Activated CD4-positive, alpha-beta T cell treated with anti-CD3 and anti-CD28 coated beads for 36 hours (primary cell): ENCODE measurements around the gene IFNAR2. TPM values are rescaled to one million over a fixed set of nuclear protein-coding genes. Genes with fewer than 3 reads are reported as not detected.
"Not testable (repeated sequence)": the region's sequence is repeated elsewhere in the genome, so short reads cannot be mapped to it uniquely, and the experiment has no call there.

ENCODE experiments used
- ATAC-seq: fragments of 200-7000 bp; cut with Tn5 transposase; one replicate; pipeline ENCODE4 v1.10.0; 2021; ENCODE audit warnings: mild to moderate bottlenecking, moderate library complexity
- CTCF ChIA-PET: fragments of 350-600 bp; sonication (Branson Sonifier 250); formaldehyde crosslinking; loops from one replicate; lab custom pipeline; 2021; ENCODE audit warnings: antibody characterized with exemption; lab: Charles Lee
- POLR2A ChIA-PET: fragments of 350-600 bp; sonication (Branson Sonifier 250); formaldehyde crosslinking; loops from one replicate; lab custom pipeline; 2021; ENCODE audit warnings: antibody characterized with exemption, inconsistent platforms; lab: Charles Lee
- DNase-seq: peaks from one replicate; pipeline ENCODE4 v3.0.0-alpha.2; 2020
- H3K27ac Mint-ChIP-seq: one replicate; pipeline ENCODE4 v1.8.0; 2021; ENCODE audit warnings: mixed read lengths
- H3K27me3 Mint-ChIP-seq: one replicate; pipeline ENCODE4 v1.8.0; 2021; ENCODE audit warnings: mixed read lengths
- H3K36me3 Mint-ChIP-seq: one replicate; pipeline ENCODE4 v1.8.0; 2021; ENCODE audit warnings: low read depth, mixed read lengths
- H3K4me1 Mint-ChIP-seq: one replicate; pipeline ENCODE4 v1.8.0; 2021; ENCODE audit warnings: mixed read lengths
- H3K4me3 Mint-ChIP-seq: one replicate; pipeline ENCODE4 v1.8.0; 2021; ENCODE audit warnings: mild to moderate bottlenecking, moderate library complexity, mixed read lengths
- H3K9me3 Mint-ChIP-seq: one replicate; pipeline ENCODE4 v1.8.0; 2021; ENCODE audit warnings: low read depth, mixed read lengths
- intact Hi-C, 2 experiments: fragments of 100-400 bp; cut with DNase I in 1 of 2; cut with micrococcal nuclease in 1 of 2; formaldehyde crosslinking; loops; one replicate each; pipeline versions ENCODE4 v1.14.2 to v1.15.1; 2022 to 2024; cut with DNase I, micrococcal nuclease
- total RNA-seq, 2 experiments: library from RNA; stranded (reverse); gene quantifications; one replicate each; pipeline ENCODE4 v1.2.3, GENCODE V29; 2021

The IFNAR2 gene
- total RNA-seq, 2 experiments from 2014 or later: 26.6 to 29.8 TPM

DNA sequence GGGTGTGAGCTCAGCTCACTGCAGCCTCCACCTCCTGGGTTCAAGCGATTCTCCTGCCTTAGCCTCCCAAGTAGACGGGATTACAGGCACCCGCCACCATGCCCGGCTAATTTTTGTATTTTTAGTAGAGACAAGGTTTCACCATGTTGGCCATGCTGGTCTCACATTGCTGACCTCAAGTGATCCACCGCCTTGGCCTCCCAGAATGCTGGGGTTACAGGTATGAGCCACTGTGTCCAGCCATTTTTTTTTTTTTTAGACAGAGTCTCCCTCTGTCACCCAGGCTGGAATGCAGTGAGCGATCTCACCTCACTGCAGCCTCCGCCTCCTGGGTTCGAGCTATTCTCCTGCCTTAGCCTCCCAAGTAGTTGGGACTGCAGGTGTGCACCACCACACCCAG is 13.1 kb downstream of the IFNAR2 start:
- CTCF ChIA-PET: interaction anchor here (0.7 to 1.3 kb wide), 2 partner anchors 13 to 204 kb away, joined by 3 read pairs; partner anchors contain the start of gene IFNAR2
- DNase-seq, H3K9me3 Mint-ChIP-seq, POLR2A ChIA-PET, H3K4me3 Mint-ChIP-seq, ATAC-seq, H3K27me3 Mint-ChIP-seq: not testable (repeated sequence)
- peaks cover 52% of the 10 kb centered on the region for H3K36me3 Mint-ChIP-seq
- peak overlapping the region; percentile 10 for H3K27ac Mint-ChIP-seq
- peaks cover 88% of the 10 kb centered on the region for H3K4me1 Mint-ChIP-seq
- intact Hi-C loops: loop anchor here in 1 of 2 experiments (5.0 kb wide), 1 partner anchor 36 kb away; no protein-coding TSS in a partner anchor

DNA sequence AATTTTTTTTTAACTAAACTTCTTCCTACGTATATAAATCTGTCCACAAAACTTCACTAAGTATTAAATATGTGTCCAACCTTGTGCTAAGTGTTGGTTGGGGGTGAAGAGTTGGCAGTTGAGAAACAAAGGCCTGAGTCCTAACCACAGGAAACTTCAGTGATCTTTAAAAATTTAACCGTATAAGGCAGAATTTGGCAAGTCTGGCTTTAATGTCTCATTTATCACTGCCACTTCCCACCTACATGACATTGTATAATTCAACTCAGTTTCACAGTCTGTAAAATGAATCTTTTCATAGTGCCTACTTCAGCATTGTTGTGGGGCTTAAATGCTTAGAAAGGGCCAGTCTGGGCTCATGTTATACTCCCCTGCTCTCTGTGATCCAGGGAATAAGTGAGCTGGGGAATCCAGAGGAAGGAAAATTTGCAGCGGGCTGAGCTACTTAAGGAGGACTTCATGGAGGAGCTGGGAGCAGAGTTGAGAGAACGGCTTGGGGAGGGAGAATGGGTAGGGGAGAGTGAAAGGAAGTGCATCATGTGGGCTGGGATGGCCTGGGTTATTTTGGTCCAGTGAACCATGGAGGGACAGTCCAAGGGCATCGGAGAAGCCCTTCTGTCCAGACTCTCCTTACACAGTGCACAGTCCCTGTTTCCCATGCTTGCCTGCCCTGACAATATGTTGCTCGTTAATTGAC is 14.5 kb downstream of the IFNAR2 start:
- H3K4me3 Mint-ChIP-seq: peak overlapping the region; percentile 37
- H3K4me1 Mint-ChIP-seq: peaks cover 87% of the 10 kb centered on the region
- ATAC-seq (peak; percentile 63), DNase-seq (no peak)
- CTCF ChIA-PET: interaction anchor here (0.6 to 1.3 kb wide), 4 partner anchors 12 to 202 kb away, joined by 3 to 5 read pairs (median 4); partner anchors contain the start of gene IFNAR2
- H3K36me3 Mint-ChIP-seq: peaks cover 63% of the 10 kb centered on the region
- H3K27me3 Mint-ChIP-seq: no peaks in the 10 kb centered on the region
- no peaks in the 10 kb centered on the region for H3K9me3 Mint-ChIP-seq
- POLR2A ChIA-PET: interaction anchor here (0.5 to 0.7 kb wide), 3 partner anchors 21 to 365 kb away, joined by 3 to 6 read pairs (median 5); no protein-coding TSS in a partner anchor
- H3K27ac Mint-ChIP-seq: peak overlapping the region; percentile 89
- intact Hi-C loops: loop anchor here (1.0 to 5.0 kb wide), 3 partner anchors 12 to 37 kb away; no protein-coding TSS in a partner anchor

DNA sequence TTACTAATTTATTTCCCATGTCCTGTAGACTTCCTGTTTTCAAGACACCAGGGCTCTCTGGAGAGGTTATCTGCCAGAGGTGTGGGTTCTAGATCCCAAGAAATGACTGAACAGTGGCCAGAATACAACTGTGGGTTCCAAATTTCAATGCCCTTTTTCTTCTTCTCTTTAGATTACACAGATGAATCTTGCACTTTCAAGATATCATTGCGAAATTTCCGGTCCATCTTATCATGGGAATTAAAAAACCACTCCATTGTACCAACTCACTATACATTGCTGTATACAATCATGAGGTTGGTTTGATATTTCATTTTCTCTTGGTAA is 15.0 kb downstream of the IFNAR2 start:
- intact Hi-C loops: loop anchor here (1.0 to 5.0 kb wide), 3 partner anchors 12 to 37 kb away; no protein-coding TSS in a partner anchor
- POLR2A ChIA-PET: no interaction called here
- Mint-ChIP-seq H3K9me3 (no peaks in the 10 kb centered on the region), H3K4me3 (no peak overlapping the region), H3K27me3 (no peaks in the 10 kb centered on the region), H3K36me3 (peaks cover 66% of the 10 kb centered on the region), H3K27ac (peak overlapping the region; percentile 89), H3K4me1 (peaks cover 87% of the 10 kb centered on the region)
- CTCF ChIA-PET: interaction anchor here (0.6 to 0.9 kb wide), 4 partner anchors 12 to 201 kb away, joined by 3 to 5 read pairs (median 4); no protein-coding TSS in a partner anchor
- ATAC-seq (peak; percentile 42), DNase-seq (no peak)

DNA sequence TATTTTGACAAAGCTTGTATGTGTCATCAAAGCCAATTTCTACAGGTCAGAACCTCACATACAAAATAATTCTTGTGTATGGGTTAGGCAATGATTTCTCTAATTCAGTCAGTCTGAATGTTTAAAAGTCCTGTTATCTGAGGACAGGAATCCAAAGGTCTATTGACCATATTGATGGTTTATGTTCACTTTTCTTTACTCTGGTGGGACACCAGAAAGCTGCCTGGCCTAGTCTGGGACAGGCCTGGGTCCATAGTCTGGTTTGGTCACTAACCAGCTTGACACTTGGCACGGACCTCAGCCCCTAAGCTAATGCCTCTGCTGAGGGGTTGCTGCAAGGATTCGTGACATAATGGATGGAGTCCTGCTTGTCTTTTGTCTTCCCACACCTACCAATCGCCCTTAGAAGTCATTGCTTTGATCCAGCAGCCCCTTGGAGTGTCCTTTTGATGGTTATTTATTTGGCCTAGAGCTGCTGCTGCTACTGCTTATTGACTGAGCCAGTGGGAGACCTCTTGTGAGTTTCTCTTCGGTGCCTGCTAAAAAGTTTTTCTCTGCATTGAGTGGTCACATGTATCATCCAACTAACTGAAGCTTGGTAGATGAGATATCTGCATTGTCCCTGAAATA is 15.7 kb downstream of the IFNAR2 start:
- ATAC-seq (no peak), DNase-seq (no peak)
- H3K27me3 Mint-ChIP-seq: no peaks in the 10 kb centered on the region
- ChIA-PET CTCF (interaction anchor here (0.7 kb wide), 1 partner anchor 27 kb away, joined by 3 read pairs; no protein-coding TSS in a partner anchor), POLR2A (interaction anchor here (0.7 kb wide), 1 partner anchor 14 kb away, joined by 3 read pairs; no protein-coding TSS in a partner anchor)
- intact Hi-C loops: loop anchor here in 1 of 2 experiments (2.0 kb wide), 1 partner anchor 13 kb away; no protein-coding TSS in a partner anchor
- H3K4me3 Mint-ChIP-seq: no peak overlapping the region
- peaks cover 72% of the 10 kb centered on the region for H3K36me3 Mint-ChIP-seq
- peaks cover 82% of the 10 kb centered on the region for H3K4me1 Mint-ChIP-seq
- no peaks in the 10 kb centered on the region for H3K9me3 Mint-ChIP-seq
- H3K27ac Mint-ChIP-seq: peak overlapping the region; percentile 89

DNA sequence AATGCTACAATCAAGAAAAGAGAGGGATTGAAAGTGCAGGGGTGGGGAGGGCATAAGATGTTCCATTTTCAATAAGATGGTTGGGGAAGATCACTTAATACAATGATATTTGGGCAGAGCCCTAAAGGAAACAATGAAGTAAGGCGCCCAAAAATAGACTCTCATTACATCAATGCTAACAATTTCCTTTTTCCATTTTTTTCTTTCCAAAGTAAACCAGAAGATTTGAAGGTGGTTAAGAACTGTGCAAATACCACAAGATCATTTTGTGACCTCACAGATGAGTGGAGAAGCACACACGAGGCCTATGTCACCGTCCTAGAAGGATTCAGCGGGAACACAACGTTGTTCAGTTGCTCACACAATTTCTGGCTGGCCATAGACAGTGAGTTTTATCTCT is 16.8 kb downstream of the IFNAR2 start:
- Mint-ChIP-seq H3K27me3 (no peaks in the 10 kb centered on the region), H3K27ac (peak overlapping the region; percentile 79), H3K9me3 (no peaks in the 10 kb centered on the region), H3K36me3 (peaks cover 81% of the 10 kb centered on the region), H3K4me1 (peaks cover 73% of the 10 kb centered on the region), H3K4me3 (peak overlapping the region; percentile 9)
- intact Hi-C loops: no loop called here
- ChIA-PET POLR2A (no interaction called here), CTCF (no interaction called here)
- ATAC-seq (no peak), DNase-seq (no peak)

DNA sequence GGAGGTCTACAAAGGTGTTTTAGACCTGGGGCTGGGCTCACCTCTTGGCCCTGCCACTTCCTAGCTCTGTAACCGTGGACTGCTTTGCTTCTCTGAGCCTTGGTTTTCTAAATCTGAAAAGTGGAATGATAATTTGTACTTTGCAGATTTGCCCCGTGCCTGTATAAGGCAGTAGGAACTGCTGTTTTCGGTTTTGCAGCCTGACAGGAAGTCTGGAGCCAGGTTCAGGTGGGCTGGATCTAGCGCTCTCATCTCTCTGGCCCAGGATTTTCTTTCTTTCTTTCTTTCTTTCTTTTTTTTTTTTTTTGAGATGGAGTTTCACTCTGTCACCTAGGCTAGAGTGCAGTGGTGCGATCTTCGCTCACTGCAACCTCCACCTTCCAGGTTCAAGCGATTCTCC is 17.2 kb downstream of the IFNAR2 start:
- H3K36me3 Mint-ChIP-seq: peaks cover 81% of the 10 kb centered on the region
- peaks cover 68% of the 10 kb centered on the region for H3K4me1 Mint-ChIP-seq
- ChIA-PET CTCF (no interaction called here), POLR2A (no interaction called here)
- DNase-seq: no peak
- H3K4me3 Mint-ChIP-seq: peak overlapping the region; percentile 9
- H3K27ac Mint-ChIP-seq: peak overlapping the region; percentile 79
- H3K9me3 Mint-ChIP-seq: no peaks in the 10 kb centered on the region
- no peaks in the 10 kb centered on the region for H3K27me3 Mint-ChIP-seq
- no peak for ATAC-seq
- intact Hi-C loops: no loop called here

DNA sequence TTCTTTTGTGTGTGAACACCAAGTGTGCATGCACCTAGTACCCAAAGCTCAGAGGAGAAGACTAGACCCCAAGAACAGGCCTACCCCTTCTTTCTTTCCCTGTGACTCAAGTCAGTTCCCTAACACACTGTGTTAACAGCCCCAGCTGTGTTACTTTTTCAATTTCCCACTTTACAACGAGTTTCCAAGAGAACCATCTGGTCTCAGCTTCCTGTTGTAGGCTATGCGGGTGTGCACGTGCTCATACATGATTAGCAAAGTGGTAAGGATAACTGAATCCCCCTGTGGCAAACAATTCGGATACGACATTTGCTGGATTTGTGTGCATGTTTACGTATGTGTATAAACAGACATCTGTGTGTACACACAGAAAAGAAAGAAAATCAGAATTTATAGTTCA is 17.9 kb downstream of the IFNAR2 start:
- DNase-seq (no peak), ATAC-seq (no peak)
- Mint-ChIP-seq H3K9me3 (no peaks in the 10 kb centered on the region), H3K27me3 (no peaks in the 10 kb centered on the region), H3K36me3 (peaks cover 83% of the 10 kb centered on the region), H3K4me1 (peaks cover 64% of the 10 kb centered on the region), H3K27ac (peak overlapping the region; percentile 72), H3K4me3 (no peak overlapping the region)
- ChIA-PET CTCF (no interaction called here), POLR2A (no interaction called here)
- intact Hi-C loops: no loop called here

DNA sequence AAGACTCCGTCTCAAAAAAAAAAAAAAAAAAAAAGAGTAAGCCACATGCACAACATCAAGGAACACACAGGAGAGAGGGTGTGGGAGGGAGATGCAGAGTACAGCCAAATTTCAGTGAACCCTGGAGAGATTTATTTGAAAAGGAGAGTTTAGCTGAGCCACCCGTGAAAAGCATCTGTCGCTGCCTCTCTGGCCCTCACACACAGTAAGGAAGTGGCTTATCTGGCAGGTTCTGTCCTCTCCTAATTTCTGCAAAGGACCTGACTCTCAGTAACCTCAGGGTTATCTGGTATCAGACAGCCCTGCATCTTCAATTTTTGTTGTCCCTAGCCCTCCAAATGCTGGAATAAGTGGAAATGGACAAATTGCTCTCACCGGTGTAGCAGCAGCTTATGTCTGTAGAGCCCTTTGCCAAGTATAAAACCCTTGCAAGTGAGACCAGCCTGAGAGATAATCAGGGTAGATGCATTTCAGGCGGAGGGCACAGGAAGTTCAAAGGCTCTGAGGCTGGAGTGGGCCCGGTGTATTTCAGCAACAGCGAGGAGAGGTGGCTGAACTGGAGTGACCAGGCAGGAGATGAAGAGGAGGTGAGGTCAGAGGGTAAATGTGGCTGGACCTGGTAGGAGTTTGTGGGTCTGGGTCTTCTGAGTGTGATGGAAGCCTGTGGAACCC is 19.7 kb downstream of the IFNAR2 start:
- H3K27me3 Mint-ChIP-seq: no peaks in the 10 kb centered on the region
- peak overlapping the region; percentile 77 for H3K27ac Mint-ChIP-seq
- ChIA-PET POLR2A (interaction anchor here (0.6 kb wide), 1 partner anchor 762 kb away, joined by 3 read pairs; no protein-coding TSS in a partner anchor), CTCF (no interaction called here)
- peaks cover 85% of the 10 kb centered on the region for H3K36me3 Mint-ChIP-seq
- H3K9me3 Mint-ChIP-seq: no peaks in the 10 kb centered on the region
- ATAC-seq (no peak), DNase-seq (no peak)
- H3K4me1 Mint-ChIP-seq: peaks cover 50% of the 10 kb centered on the region
- no peak overlapping the region for H3K4me3 Mint-ChIP-seq
- intact Hi-C loops: no loop called here

DNA sequence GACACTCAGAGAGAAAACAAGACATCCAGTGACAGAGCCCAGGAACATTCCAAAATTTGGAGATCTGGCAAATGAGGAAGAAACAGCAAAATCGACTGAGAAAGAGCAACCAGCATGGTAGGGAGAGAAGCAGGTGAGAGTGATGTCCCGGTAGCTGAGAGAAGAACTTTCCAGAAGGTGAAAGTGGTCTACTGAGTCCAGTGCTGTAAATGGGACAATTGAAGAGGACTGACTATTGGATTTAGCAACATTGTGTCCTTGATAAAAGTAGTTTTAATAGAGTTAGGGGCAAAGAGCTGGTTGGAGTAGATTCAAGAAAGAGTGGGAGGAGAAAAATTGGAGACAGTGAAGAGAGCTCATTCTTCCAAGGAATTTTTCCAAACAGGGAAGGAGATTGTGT is 21.4 kb downstream of the IFNAR2 start:
- Mint-ChIP-seq H3K4me3 (no peak overlapping the region), H3K9me3 (no peaks in the 10 kb centered on the region), H3K27me3 (no peaks in the 10 kb centered on the region), H3K36me3 (peaks cover 83% of the 10 kb centered on the region), H3K27ac (no peak overlapping the region), H3K4me1 (peaks cover 51% of the 10 kb centered on the region)
- DNase-seq: no peak
- intact Hi-C loops: no loop called here
- ChIA-PET CTCF (interaction anchor here (0.6 to 1.3 kb wide), 5 partner anchors 11 to 377 kb away, joined by 3 to 5 read pairs (median 3); partner anchors contain the start of gene IL10RB), POLR2A (no interaction called here)
- no peak for ATAC-seq

DNA sequence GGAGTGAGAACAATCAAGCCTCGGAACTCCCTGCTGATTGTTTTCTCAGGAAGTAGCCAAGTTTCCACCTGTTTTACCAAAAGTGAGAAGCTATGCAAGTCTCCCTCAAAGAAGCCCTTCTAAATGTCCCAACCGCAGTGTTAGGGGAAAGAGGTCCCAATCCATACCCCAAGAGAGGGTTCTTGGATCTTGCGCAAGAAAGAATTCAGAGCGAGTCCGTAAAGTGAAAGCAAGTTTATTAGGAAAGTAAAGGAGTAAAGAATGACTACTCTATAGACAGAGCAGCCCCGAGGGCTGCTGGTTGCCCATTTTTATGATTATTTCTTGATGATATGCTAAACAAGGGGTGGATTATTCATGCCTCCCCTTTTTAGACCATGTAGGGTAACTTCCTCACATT is 23.6 kb downstream of the IFNAR2 start:
- CTCF ChIA-PET, H3K27ac Mint-ChIP-seq, H3K4me3 Mint-ChIP-seq, H3K27me3 Mint-ChIP-seq, DNase-seq, ATAC-seq, POLR2A ChIA-PET, intact Hi-C loops, H3K9me3 Mint-ChIP-seq: not testable (repeated sequence)
- peaks cover 80% of the 10 kb centered on the region for H3K36me3 Mint-ChIP-seq
- H3K4me1 Mint-ChIP-seq: peaks cover 44% of the 10 kb centered on the region

DNA sequence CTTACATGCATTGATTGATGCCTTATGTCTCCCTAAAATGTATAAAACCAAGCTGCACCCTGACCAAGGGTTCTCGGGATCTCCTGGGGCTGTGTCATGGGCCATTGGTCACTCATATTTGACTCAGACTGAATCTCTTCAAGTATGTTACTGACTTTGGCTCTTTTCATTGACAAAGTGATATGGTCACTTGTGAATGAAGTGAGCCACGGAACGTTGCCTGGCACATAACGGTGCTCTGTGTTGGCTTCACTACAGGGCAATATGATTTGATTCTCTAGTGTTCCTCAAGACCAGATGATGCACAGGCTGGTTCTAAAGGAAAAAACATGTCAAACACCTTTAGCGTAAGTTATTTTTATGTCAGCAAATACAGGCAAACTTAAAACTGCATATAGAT is 25.0 kb downstream of the IFNAR2 start:
- Mint-ChIP-seq H3K4me3 (no peak overlapping the region), H3K36me3 (peaks cover 79% of the 10 kb centered on the region), H3K27ac (peak overlapping the region; percentile 33), H3K9me3 (peaks cover 4% of the 10 kb centered on the region), H3K4me1 (peaks cover 47% of the 10 kb centered on the region), H3K27me3 (no peaks in the 10 kb centered on the region)
- POLR2A ChIA-PET: interaction anchor here (0.7 kb wide), 1 partner anchor 78 kb away, joined by 3 read pairs; no protein-coding TSS in a partner anchor
- CTCF ChIA-PET: interaction anchor here (0.9 to 1.4 kb wide), 2 partner anchors 107 to 130 kb away, joined by 3 to 6 read pairs; no protein-coding TSS in a partner anchor
- intact Hi-C loops: loop anchor here in 1 of 2 experiments (2.0 kb wide), 1 partner anchor 22 kb away; no protein-coding TSS in a partner anchor
- no peak for DNase-seq
- ATAC-seq: no peak
